ENCODE measurements around the gene NFE2L3. TPM values are rescaled to one million over a fixed set of nuclear protein-coding genes. Genes with fewer than 3 reads are reported as not detected.

NFE2L3 gene
- total RNA-seq, 1 donor from 2014 or later, result 2.8 TPM

GRCh38 chr7:26127411-26127810 lies 24.6 kb upstream of the NFE2L3 start:
- no peaks in the 10 kb centered on the region for H3K4me1 Mint-ChIP-seq (ENCODE audit: unreplicated experiment)

DNA sequence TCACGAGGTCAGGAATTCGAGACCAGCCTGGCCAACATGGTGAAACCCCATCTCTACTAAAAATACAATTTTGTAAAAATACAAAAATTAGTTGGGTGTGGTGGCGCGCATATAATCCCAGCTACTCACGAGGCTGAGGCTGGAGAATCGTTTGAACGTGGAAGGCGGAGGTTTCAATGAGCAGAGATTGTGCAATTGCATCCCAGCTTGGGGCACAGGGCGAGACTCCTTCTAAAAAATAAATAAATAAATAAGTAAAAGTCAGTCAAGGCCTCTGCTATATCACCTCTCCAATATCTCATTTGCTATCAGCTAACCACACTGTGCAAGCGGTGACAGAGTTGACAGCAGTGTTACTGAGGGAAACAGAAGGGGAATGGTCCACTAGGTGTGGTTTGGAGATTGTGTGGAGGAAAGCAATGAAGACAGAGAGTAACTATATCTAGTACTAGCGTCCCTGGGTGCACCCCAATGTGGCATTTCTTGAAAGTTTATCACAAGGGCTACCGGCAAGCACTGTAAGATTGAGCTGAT lies 20.9 kb upstream of the NFE2L3 start:
- H3K36me3 Mint-ChIP-seq (ENCODE audit: low read depth, unreplicated experiment), result no peaks in the 10 kb centered on the region

More at GRCh38 chr7:26127411-26127810, 24.6 kb upstream of the NFE2L3 start:
- TF ChIP-seq, protein P1, sequence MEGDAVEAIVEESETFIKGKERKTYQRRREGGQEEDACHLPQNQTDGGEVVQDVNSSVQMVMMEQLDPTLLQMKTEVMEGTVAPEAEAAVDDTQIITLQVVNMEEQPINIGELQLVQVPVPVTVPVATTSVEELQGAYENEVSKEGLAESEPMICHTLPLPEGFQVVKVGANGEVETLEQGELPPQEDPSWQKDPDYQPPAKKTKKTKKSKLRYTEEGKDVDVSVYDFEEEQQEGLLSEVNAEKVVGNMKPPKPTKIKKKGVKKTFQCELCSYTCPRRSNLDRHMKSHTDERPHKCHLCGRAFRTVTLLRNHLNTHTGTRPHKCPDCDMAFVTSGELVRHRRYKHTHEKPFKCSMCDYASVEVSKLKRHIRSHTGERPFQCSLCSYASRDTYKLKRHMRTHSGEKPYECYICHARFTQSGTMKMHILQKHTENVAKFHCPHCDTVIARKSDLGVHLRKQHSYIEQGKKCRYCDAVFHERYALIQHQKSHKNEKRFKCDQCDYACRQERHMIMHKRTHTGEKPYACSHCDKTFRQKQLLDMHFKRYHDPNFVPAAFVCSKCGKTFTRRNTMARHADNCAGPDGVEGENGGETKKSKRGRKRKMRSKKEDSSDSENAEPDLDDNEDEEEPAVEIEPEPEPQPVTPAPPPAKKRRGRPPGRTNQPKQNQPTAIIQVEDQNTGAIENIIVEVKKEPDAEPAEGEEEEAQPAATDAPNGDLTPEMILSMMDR (IDR thresholded peaks at IDR 0.05; ENCODE audit: unreplicated experiment), result no peak
- Mint-ChIP-seq H3K4me3 (ENCODE audit: unreplicated experiment) (no peak overlapping the region), H3K27ac (ENCODE audit: unreplicated experiment) (no peak overlapping the region), H3K36me3 (ENCODE audit: low read depth, unreplicated experiment) (no peaks in the 10 kb centered on the region), H3K9me3 (ENCODE audit: unreplicated experiment) (no peaks in the 10 kb centered on the region), H3K27me3 (ENCODE audit: unreplicated experiment) (no peaks in the 10 kb centered on the region)
- no peak for DNase-seq (ENCODE audit: low spot score)

GRCh38 chr7:26135076-26135475 lies 16.9 kb upstream of the NFE2L3 start:
- no peaks in the 10 kb centered on the region for H3K4me1 Mint-ChIP-seq (ENCODE audit: unreplicated experiment)
- TF ChIP-seq, protein P1 (IDR thresholded peaks at IDR 0.05; ENCODE audit: unreplicated experiment), result no peak
- H3K36me3 Mint-ChIP-seq (ENCODE audit: low read depth, unreplicated experiment), result no peaks in the 10 kb centered on the region
- H3K9me3 Mint-ChIP-seq (ENCODE audit: unreplicated experiment), result no peaks in the 10 kb centered on the region
- no peak overlapping the region for H3K4me3 Mint-ChIP-seq (ENCODE audit: unreplicated experiment)
- no peak overlapping the region for H3K27ac Mint-ChIP-seq (ENCODE audit: unreplicated experiment)
- DNase-seq (ENCODE audit: low spot score), result no peak
- H3K27me3 Mint-ChIP-seq (ENCODE audit: unreplicated experiment), result no peaks in the 10 kb centered on the region

More for the DNA sequence above, 20.9 kb upstream of the NFE2L3 start:
- no peak for DNase-seq (ENCODE audit: low spot score)
- H3K27ac Mint-ChIP-seq (ENCODE audit: unreplicated experiment), result no peak overlapping the region
- H3K4me1 Mint-ChIP-seq (ENCODE audit: unreplicated experiment), result no peaks in the 10 kb centered on the region
- H3K9me3 Mint-ChIP-seq (ENCODE audit: unreplicated experiment), result no peaks in the 10 kb centered on the region
- TF ChIP-seq, protein P1 (IDR thresholded peaks at IDR 0.05; ENCODE audit: unreplicated experiment), result no peak
- H3K4me3 Mint-ChIP-seq (ENCODE audit: unreplicated experiment), result no peak overlapping the region
- no peaks in the 10 kb centered on the region for H3K27me3 Mint-ChIP-seq (ENCODE audit: unreplicated experiment)

DNA sequence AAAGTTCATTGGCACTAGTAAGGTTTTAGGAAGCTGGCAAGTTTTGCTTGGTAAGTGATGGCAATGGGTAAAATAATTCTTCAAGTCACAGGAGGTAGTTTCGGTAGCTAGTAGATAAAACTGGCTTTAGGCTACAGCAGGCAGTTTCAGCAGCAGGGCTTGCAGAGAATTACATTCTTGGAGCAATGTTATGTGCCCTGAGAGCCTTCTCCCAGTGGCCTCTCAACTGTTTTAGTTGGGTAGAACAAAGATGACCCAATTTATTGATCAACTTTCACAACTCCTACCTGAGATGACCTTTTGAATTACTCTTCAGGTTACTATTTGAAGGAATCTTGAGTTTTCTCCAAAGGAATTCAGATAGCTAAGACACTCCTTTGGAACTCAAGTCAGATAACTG lies 16.4 kb upstream of the NFE2L3 start:
- Mint-ChIP-seq H3K36me3 (ENCODE audit: low read depth, unreplicated experiment) (no peaks in the 10 kb centered on the region), H3K27me3 (ENCODE audit: unreplicated experiment) (no peaks in the 10 kb centered on the region), H3K9me3 (ENCODE audit: unreplicated experiment) (no peaks in the 10 kb centered on the region), H3K4me1 (ENCODE audit: unreplicated experiment) (no peaks in the 10 kb centered on the region), H3K27ac (ENCODE audit: unreplicated experiment) (no peak overlapping the region), H3K4me3 (ENCODE audit: unreplicated experiment) (no peak overlapping the region)
- no peak for DNase-seq (ENCODE audit: low spot score)
- TF ChIP-seq, protein P1 (IDR thresholded peaks at IDR 0.05; ENCODE audit: unreplicated experiment), result no peak

- no peak for DNase-seq (ENCODE audit: low spot score)
Measured at GRCh38 chr7:26136831-26137230, 15.2 kb upstream of the NFE2L3 start.

More at GRCh38 chr7:26136831-26137230, 15.2 kb upstream of the NFE2L3 start:
- H3K4me3 Mint-ChIP-seq (ENCODE audit: unreplicated experiment), result no peak overlapping the region
- H3K27ac Mint-ChIP-seq (ENCODE audit: unreplicated experiment), result no peak overlapping the region
- no peaks in the 10 kb centered on the region for H3K9me3 Mint-ChIP-seq (ENCODE audit: unreplicated experiment)
- H3K36me3 Mint-ChIP-seq (ENCODE audit: low read depth, unreplicated experiment), result no peaks in the 10 kb centered on the region
- H3K27me3 Mint-ChIP-seq (ENCODE audit: unreplicated experiment), result peaks cover 1% of the 10 kb centered on the region
- TF ChIP-seq, protein P1 (IDR thresholded peaks at IDR 0.05; ENCODE audit: unreplicated experiment), result no peak
- H3K4me1 Mint-ChIP-seq (ENCODE audit: unreplicated experiment), result no peaks in the 10 kb centered on the region
